Measurements from ENCODE around the gene LLGL2. TPM values are rescaled to one million over a fixed set of nuclear protein-coding genes. Genes with fewer than 3 reads are reported as not detected.

The LLGL2 gene
- polyA plus RNA-seq, 2 donors, result 71.6 to 139 TPM

- peaks cover 9 to 44% of the 10 kb centered on the region in 2 donors for H3K36me3 ChIP-seq (ENCODE audit: control insufficient read depth in 2 of 2, insufficient read depth in 2 of 2, low read length in 1 of 2)
- H3K27ac ChIP-seq (ENCODE audit: low read depth in 2 of 2, low read length in 1 of 2), result no peak overlapping the region
- H3K27me3 ChIP-seq (ENCODE audit: control insufficient read depth in 1 of 2, insufficient read depth in 2 of 2, low read length in 2 of 2), result no peaks in the 10 kb centered on the region
- 73 to 80% methylated on average over 4 of the region's 4 CpGs for WGBS, 2 donors
- H3K4me3 ChIP-seq (ENCODE audit: low read depth in 1 of 2, low read length in 2 of 2), result no peak overlapping the region
- H3K4me1 ChIP-seq (ENCODE audit: control insufficient read depth in 2 of 2, insufficient read depth in 2 of 2, low read length in 1 of 2), result peaks cover 4% of the 10 kb centered on the region in 2 donors
- H3K9me3 ChIP-seq (ENCODE audit: control insufficient read depth in 2 of 2, insufficient read depth in 1 of 2, low read depth in 1 of 2, low read length in 1 of 2), result no peaks in the 10 kb centered on the region
Measured at GRCh38 chr17:75505152-75505409, 20.4 kb upstream of the LLGL2 start.

GRCh38 chr17:75505640-75506039 lies 19.9 kb upstream of the LLGL2 start:
- Histone ChIP-seq H3K27ac (ENCODE audit: low read depth in 2 of 2, low read length in 1 of 2) (no peak overlapping the region), H3K9me3 (ENCODE audit: control insufficient read depth in 2 of 2, insufficient read depth in 1 of 2, low read depth in 1 of 2, low read length in 1 of 2) (no peaks in the 10 kb centered on the region), H3K36me3 (ENCODE audit: control insufficient read depth in 2 of 2, insufficient read depth in 2 of 2, low read length in 1 of 2) (peaks cover 9 to 40% of the 10 kb centered on the region in 2 donors), H3K4me1 (ENCODE audit: control insufficient read depth in 2 of 2, insufficient read depth in 2 of 2, low read length in 1 of 2) (peaks cover 4% of the 10 kb centered on the region in 2 donors), H3K27me3 (ENCODE audit: control insufficient read depth in 1 of 2, insufficient read depth in 2 of 2, low read length in 2 of 2) (no peaks in the 10 kb centered on the region), H3K4me3 (ENCODE audit: low read depth in 1 of 2, low read length in 2 of 2) (no peak overlapping the region)
- 85 to 87% methylated on average over 15 of the region's 15 CpGs for WGBS, 2 donors

DNA sequence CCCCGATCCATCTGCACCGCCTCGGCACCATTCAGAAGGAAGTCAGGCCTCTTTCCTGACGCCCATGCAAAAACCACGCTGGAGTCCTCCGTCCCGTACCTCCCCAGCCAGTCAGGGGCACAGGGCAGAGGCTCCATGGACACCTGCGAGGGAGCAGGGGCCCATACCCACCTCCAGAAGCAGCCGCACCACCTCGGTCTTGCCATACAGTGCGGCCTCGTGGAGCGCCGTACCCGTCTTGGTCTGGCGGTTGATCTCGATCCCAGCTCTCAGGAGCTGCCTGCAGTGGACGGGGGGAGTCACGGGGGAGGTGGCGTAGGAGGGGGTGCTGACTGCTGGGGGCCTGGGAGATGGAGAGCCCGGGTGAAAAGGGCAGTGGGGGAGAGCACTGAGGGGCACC lies 19.4 kb upstream of the LLGL2 start:
- no peaks in the 10 kb centered on the region for H3K27me3 ChIP-seq (ENCODE audit: control insufficient read depth in 1 of 2, insufficient read depth in 2 of 2, low read length in 2 of 2)
- H3K9me3 ChIP-seq (ENCODE audit: control insufficient read depth in 2 of 2, insufficient read depth in 1 of 2, low read depth in 1 of 2, low read length in 1 of 2), result no peaks in the 10 kb centered on the region
- WGBS, 2 donors, result 89% methylated on average over 21 of the region's 21 CpGs
- peaks cover 9 to 36% of the 10 kb centered on the region in 2 donors for H3K36me3 ChIP-seq (ENCODE audit: control insufficient read depth in 2 of 2, insufficient read depth in 2 of 2, low read length in 1 of 2)
- H3K4me3 ChIP-seq (ENCODE audit: low read depth in 1 of 2, low read length in 2 of 2), result no peak overlapping the region
- H3K27ac ChIP-seq (ENCODE audit: low read depth in 2 of 2, low read length in 1 of 2), result no peak overlapping the region
- H3K4me1 ChIP-seq (ENCODE audit: control insufficient read depth in 2 of 2, insufficient read depth in 2 of 2, low read length in 1 of 2), result peaks cover 4% of the 10 kb centered on the region in 2 donors

GRCh38 chr17:75506888-75507287 lies 18.6 kb upstream of the LLGL2 start:
- no peak overlapping the region for H3K4me3 ChIP-seq (ENCODE audit: low read depth in 1 of 2, low read length in 2 of 2)
- H3K27me3 ChIP-seq (ENCODE audit: control insufficient read depth in 1 of 2, insufficient read depth in 2 of 2, low read length in 2 of 2), result no peaks in the 10 kb centered on the region
- H3K36me3 ChIP-seq (ENCODE audit: control insufficient read depth in 2 of 2, insufficient read depth in 2 of 2, low read length in 1 of 2), result peaks cover 9 to 31% of the 10 kb centered on the region in 2 donors
- peaks cover 5 to 7% of the 10 kb centered on the region in 2 donors for H3K4me1 ChIP-seq (ENCODE audit: control insufficient read depth in 2 of 2, insufficient read depth in 2 of 2, low read length in 1 of 2)
- H3K9me3 ChIP-seq (ENCODE audit: control insufficient read depth in 2 of 2, insufficient read depth in 1 of 2, low read depth in 1 of 2, low read length in 1 of 2), result no peaks in the 10 kb centered on the region
- H3K27ac ChIP-seq (ENCODE audit: low read depth in 2 of 2, low read length in 1 of 2), result no peak overlapping the region
- 88 to 90% methylated on average over 20 of the region's 20 CpGs for whole genome bisulfite sequencing, 2 donors

DNA sequence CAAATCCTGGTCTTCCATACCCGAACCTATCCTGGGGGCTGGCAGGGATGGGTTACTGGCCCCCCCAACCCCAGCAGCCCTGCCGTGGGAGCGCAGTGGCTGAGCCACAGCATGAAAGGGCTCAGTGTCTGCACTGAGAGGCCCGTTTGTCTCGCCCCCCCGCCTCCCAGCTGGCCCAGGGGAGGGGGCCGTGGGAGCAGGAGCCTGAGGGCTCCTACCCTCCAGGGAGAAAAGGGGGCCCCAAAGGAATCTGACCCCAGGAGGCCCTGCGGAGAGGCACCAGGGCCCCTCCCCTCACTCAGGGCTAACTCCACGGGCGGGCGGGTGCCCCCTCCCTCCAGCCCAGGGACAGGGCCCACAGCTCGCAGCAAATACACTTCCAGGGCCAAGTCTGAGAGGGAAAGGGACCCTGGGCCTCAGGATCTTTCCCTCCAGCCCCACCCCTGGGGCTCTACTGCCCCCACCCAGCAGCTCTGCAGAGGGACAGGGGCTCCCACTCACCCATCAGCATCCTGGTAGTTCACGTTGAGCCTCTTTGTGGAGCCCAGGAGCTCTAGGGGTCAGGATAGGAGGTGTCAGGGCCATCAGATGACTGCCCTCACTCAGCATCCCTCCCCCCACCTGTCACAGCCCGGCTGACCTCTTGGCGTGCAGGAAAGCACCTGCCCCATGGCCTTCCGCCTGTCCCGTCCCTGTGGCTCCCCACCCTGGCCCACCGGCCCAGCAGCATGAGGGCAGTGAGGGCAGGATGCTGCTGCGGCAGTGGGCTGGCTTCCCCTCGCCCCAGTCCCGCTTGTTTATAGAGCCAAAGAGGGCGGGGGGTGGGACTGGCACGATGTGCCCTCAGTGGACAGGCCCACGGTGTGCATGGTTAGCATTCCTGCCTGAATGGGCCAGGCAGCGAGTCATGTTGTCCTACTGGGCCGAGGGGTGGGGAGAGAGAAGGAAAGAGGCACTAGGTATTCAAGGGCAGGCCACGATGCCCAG lies 17.5 kb upstream of the LLGL2 start:
- WGBS, 2 donors, result 73 to 82% methylated on average over 27 of the region's 27 CpGs
- Histone ChIP-seq H3K9me3 (ENCODE audit: control insufficient read depth in 2 of 2, insufficient read depth in 1 of 2, low read depth in 1 of 2, low read length in 1 of 2) (no peaks in the 10 kb centered on the region), H3K4me3 (ENCODE audit: low read depth in 1 of 2, low read length in 2 of 2) (no peak overlapping the region), H3K27me3 (ENCODE audit: control insufficient read depth in 1 of 2, insufficient read depth in 2 of 2, low read length in 2 of 2) (no peaks in the 10 kb centered on the region), H3K4me1 (ENCODE audit: control insufficient read depth in 2 of 2, insufficient read depth in 2 of 2, low read length in 1 of 2) (peaks cover 6 to 8% of the 10 kb centered on the region in 2 donors), H3K27ac (ENCODE audit: low read depth in 2 of 2, low read length in 1 of 2) (no peak overlapping the region), H3K36me3 (ENCODE audit: control insufficient read depth in 2 of 2, insufficient read depth in 2 of 2, low read length in 1 of 2) (peaks cover 9 to 28% of the 10 kb centered on the region in 2 donors)

- H3K27ac ChIP-seq (ENCODE audit: low read depth in 2 of 2, low read length in 1 of 2), result peak overlapping the region; percentile 50 to 78
Measured at GRCh38 chr17:75508931-75509361, 16.6 kb upstream of the LLGL2 start.

GRCh38 chr17:75509528-75510258 lies 15.8 kb upstream of the LLGL2 start:
- H3K4me1 ChIP-seq (ENCODE audit: control insufficient read depth in 2 of 2, insufficient read depth in 2 of 2, low read length in 1 of 2), result peaks cover 11 to 12% of the 10 kb centered on the region in 2 donors
- peak overlapping the region; percentile 50 to 78 for H3K27ac ChIP-seq (ENCODE audit: low read depth in 2 of 2, low read length in 1 of 2)
- no peaks in the 10 kb centered on the region for H3K27me3 ChIP-seq (ENCODE audit: control insufficient read depth in 1 of 2, insufficient read depth in 2 of 2, low read length in 2 of 2)
- no peak overlapping the region for H3K4me3 ChIP-seq (ENCODE audit: low read depth in 1 of 2, low read length in 2 of 2)
- no peaks in the 10 kb centered on the region for H3K9me3 ChIP-seq (ENCODE audit: control insufficient read depth in 2 of 2, insufficient read depth in 1 of 2, low read depth in 1 of 2, low read length in 1 of 2)
- WGBS, 2 donors, result 63 to 70% methylated on average over 19 of the region's 19 CpGs
- H3K36me3 ChIP-seq (ENCODE audit: control insufficient read depth in 2 of 2, insufficient read depth in 2 of 2, low read length in 1 of 2), result peaks cover 9 to 22% of the 10 kb centered on the region in 2 donors

More at GRCh38 chr17:75508931-75509361, 16.6 kb upstream of the LLGL2 start:
- H3K27me3 ChIP-seq (ENCODE audit: control insufficient read depth in 1 of 2, insufficient read depth in 2 of 2, low read length in 2 of 2), result no peaks in the 10 kb centered on the region
- H3K36me3 ChIP-seq (ENCODE audit: control insufficient read depth in 2 of 2, insufficient read depth in 2 of 2, low read length in 1 of 2), result peaks cover 9 to 24% of the 10 kb centered on the region in 2 donors
- H3K9me3 ChIP-seq (ENCODE audit: control insufficient read depth in 2 of 2, insufficient read depth in 1 of 2, low read depth in 1 of 2, low read length in 1 of 2), result no peaks in the 10 kb centered on the region
- WGBS, 2 donors, result 47 to 55% methylated on average over 5 of the region's 5 CpGs
- peaks cover 9% of the 10 kb centered on the region in 2 donors for H3K4me1 ChIP-seq (ENCODE audit: control insufficient read depth in 2 of 2, insufficient read depth in 2 of 2, low read length in 1 of 2)
- no peak overlapping the region for H3K4me3 ChIP-seq (ENCODE audit: low read depth in 1 of 2, low read length in 2 of 2)

GRCh38 chr17:75511270-75511609 lies 14.3 kb upstream of the LLGL2 start:
- Histone ChIP-seq H3K4me1 (ENCODE audit: control insufficient read depth in 2 of 2, insufficient read depth in 2 of 2, low read length in 1 of 2) (peaks cover 11 to 15% of the 10 kb centered on the region in 2 donors), H3K4me3 (ENCODE audit: low read depth in 1 of 2, low read length in 2 of 2) (no peak overlapping the region), H3K9me3 (ENCODE audit: control insufficient read depth in 2 of 2, insufficient read depth in 1 of 2, low read depth in 1 of 2, low read length in 1 of 2) (no peaks in the 10 kb centered on the region), H3K27ac (ENCODE audit: low read depth in 2 of 2, low read length in 1 of 2) (no peak overlapping the region), H3K27me3 (ENCODE audit: control insufficient read depth in 1 of 2, insufficient read depth in 2 of 2, low read length in 2 of 2) (no peaks in the 10 kb centered on the region), H3K36me3 (ENCODE audit: control insufficient read depth in 2 of 2, insufficient read depth in 2 of 2, low read length in 1 of 2) (peaks cover 5 to 11% of the 10 kb centered on the region in 2 donors)
- 82 to 91% methylated on average over 4 of the region's 4 CpGs for WGBS, 2 donors

DNA sequence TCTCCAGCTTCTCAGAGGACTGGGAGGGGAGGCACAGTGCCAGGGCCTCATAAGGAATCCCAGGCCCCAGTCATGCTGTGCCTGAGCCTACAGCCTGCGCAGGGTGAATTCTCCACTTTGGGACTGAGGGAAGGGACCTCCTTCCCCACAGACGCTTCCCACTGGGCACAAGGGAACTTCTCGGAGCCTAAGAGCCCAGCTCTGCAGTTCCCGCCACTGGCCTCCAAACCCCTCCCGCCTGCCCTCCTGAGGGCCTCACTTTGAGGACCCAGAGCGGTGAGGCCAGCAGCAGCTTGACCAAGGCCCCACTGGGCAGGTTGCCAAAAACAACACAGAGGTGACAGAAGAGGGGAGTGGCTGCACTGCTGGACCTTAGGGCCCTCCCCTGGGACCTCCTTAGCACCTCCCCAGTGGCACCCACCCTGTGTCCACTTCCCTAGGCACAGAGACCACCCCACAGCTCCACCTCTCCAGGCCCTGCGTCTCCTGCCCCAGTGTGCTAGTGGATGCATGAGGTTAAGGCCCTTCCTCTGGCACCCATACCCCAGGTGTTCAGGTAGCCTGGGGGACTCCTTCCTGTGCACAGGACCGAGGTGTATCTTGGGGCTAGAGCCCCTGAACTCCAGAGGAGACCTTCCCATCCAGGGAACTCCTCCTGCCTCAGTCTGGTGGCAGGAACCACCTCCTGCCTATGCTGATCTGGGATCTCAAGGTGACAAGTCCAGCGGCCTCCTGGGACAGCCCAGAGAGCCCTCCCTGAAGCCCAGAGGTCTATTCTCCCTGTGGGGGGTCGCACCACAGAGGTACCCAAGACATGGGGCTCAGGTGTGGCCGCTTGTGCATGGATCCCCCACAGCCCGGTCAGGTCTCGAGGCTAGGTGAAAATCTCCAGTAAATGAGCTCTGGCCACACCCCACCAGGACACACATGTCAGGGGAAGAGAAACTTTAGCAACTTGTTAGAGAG lies 13.6 kb upstream of the LLGL2 start:
- peak overlapping the region; percentile 27 to 50 for H3K27ac ChIP-seq (ENCODE audit: low read depth in 2 of 2, low read length in 1 of 2)
- peak overlapping the region in 1 of 2 donors; percentile 6 for H3K4me3 ChIP-seq (ENCODE audit: low read depth in 1 of 2, low read length in 2 of 2)
- peaks cover 11 to 15% of the 10 kb centered on the region in 2 donors for H3K4me1 ChIP-seq (ENCODE audit: control insufficient read depth in 2 of 2, insufficient read depth in 2 of 2, low read length in 1 of 2)
- H3K36me3 ChIP-seq (ENCODE audit: control insufficient read depth in 2 of 2, insufficient read depth in 2 of 2, low read length in 1 of 2), result peaks cover 4 to 5% of the 10 kb centered on the region in 2 donors
- H3K27me3 ChIP-seq (ENCODE audit: control insufficient read depth in 1 of 2, insufficient read depth in 2 of 2, low read length in 2 of 2), result no peaks in the 10 kb centered on the region
- 54 to 68% methylated on average over 13 of the region's 13 CpGs for WGBS, 2 donors
- H3K9me3 ChIP-seq (ENCODE audit: control insufficient read depth in 2 of 2, insufficient read depth in 1 of 2, low read depth in 1 of 2, low read length in 1 of 2), result no peaks in the 10 kb centered on the region
